VCaP (cell line): ENCODE data around the gene PAPPA2.
"Not testable (repeated sequence)": the region's sequence is repeated elsewhere in the genome, so short reads cannot be mapped to it uniquely, and the experiment has no call there.

Experiments
- H3K27ac ChIP-seq: fragments of 450-650 bp; 2 replicates; pipeline ENCODE4 v1.5.1; 2017
- CTCF ChIP-seq: fragments of 450-650 bp; conservative IDR thresholded peaks from 2 replicates; pipeline ENCODE4 v1.5.1; 2017; ENCODE audit warnings: mild to moderate bottlenecking, moderate library complexity

Gene PAPPA2

GRCh38 chr1:176462674-176463378 is at the start of gene PAPPA2:
PAPPA2 (plus strand) TSS chr1:176463175; CDS start chr1:176556323, 93,148 bp downstream.
- H3K27ac ChIP-seq: no peak within 1 kb of the TSS
- no peak for TF ChIP-seq CTCF

- H3K27ac ChIP-seq: no peak overlapping the region
- no peak for TF ChIP-seq CTCF
These were observed 46.2 kb upstream of the PAPPA2 start for GRCh38 chr1:176416777-176417176.

GRCh38 chr1:176419608-176420007 is 43.4 kb upstream of the PAPPA2 start:
- not testable (repeated sequence) for H3K27ac ChIP-seq

- no peak overlapping the region for H3K27ac ChIP-seq
- no peak for TF ChIP-seq CTCF
These were observed 28.7 kb upstream of the PAPPA2 start for GRCh38 chr1:176434234-176434633.

- no peak overlapping the region for H3K27ac ChIP-seq
- TF ChIP-seq CTCF: no peak
These were observed 26.7 kb upstream of the PAPPA2 start for GRCh38 chr1:176436251-176436650.

GRCh38 chr1:176440176-176440575 is 22.8 kb upstream of the PAPPA2 start:
- TF ChIP-seq CTCF: no peak
- no peak overlapping the region for H3K27ac ChIP-seq

GRCh38 chr1:176444286-176444685 is 18.7 kb upstream of the PAPPA2 start:
- peak; percentile 58 for TF ChIP-seq CTCF

GRCh38 chr1:176445402-176445801 is 17.6 kb upstream of the PAPPA2 start:
- no peak overlapping the region for H3K27ac ChIP-seq
- TF ChIP-seq CTCF: no peak

More at GRCh38 chr1:176444286-176444685, 18.7 kb upstream of the PAPPA2 start:
- H3K27ac ChIP-seq: no peak overlapping the region
